ENCODE results near the gene TYSND1.
"Not testable (repeated sequence)": the region's sequence is repeated elsewhere in the genome, so short reads cannot be mapped to it uniquely, and the experiment has no call there.

The TYSND1 gene

GRCh38 chr10:70160798-70161197, 14.3 kb upstream of the TYSND1 start:
- Histone ChIP-seq H3K23ac (ENCODE audit: low read length) (no peak overlapping the region), H3K79me2 (ENCODE audit: control insufficient read depth, insufficient read depth, low read length, poor library complexity) (peaks cover 3% of the 10 kb centered on the region), H3K36me3 (ENCODE audit: control insufficient read depth in 1 of 2, insufficient read depth in 2 of 2, low read length in 2 of 2) (peaks cover 10 to 16% of the 10 kb centered on the region in 2 experiments), H3K4me1 (ENCODE audit: control insufficient read depth in 1 of 2, insufficient read depth in 2 of 2, low read length in 2 of 2) (peaks cover 0 to 2% of the 10 kb centered on the region in 2 experiments), H3K9me3 (ENCODE audit: insufficient read depth, low read depth, low read length) (no peaks in the 10 kb centered on the region), H3K79me1 (ENCODE audit: low read length) (no peaks in the 10 kb centered on the region), H4K91ac (ENCODE audit: low read depth, low read length) (no peak overlapping the region), H3K27ac (ENCODE audit: low read depth, low read length) (no peak overlapping the region), H2AK5ac (ENCODE audit: low read length) (no peak overlapping the region), H2BK5ac (ENCODE audit: low read depth, low read length, poor library complexity) (no peak overlapping the region), H3K9ac (ENCODE audit: low read length) (no peak overlapping the region), H2AFZ (ENCODE audit: insufficient read depth, low read length, poor library complexity) (no peak overlapping the region), H3K4ac (ENCODE audit: low read depth, low read length) (no peak overlapping the region), H2BK120ac (ENCODE audit: insufficient read depth, low read length, poor library complexity) (no peak overlapping the region), H3K14ac (ENCODE audit: low read length) (no peak overlapping the region), H3K27me3 (ENCODE audit: insufficient read depth, low read length) (no peaks in the 10 kb centered on the region), H4K8ac (ENCODE audit: low read depth, low read length) (no peak overlapping the region), H3K4me3 (ENCODE audit: low read depth, low read length) (no peak overlapping the region), H4K12ac (ENCODE audit: low read depth, low read length) (no peak overlapping the region), H3K18ac (ENCODE audit: low read length) (no peak overlapping the region), H3K4me2 (ENCODE audit: low read length) (no peak overlapping the region), H2BK12ac (ENCODE audit: low read length) (no peak overlapping the region)
- no CpG with 5 or more reads among the region's 1 CpG for WGBS (ENCODE audit: extremely low coverage, insufficient coverage, insufficient read length)
- DNase-seq, result no peak

GRCh38 chr10:70159366-70159765, 12.9 kb upstream of the TYSND1 start:
- not testable (repeated sequence) for H2AK5ac ChIP-seq (ENCODE audit: low read length); DNase-seq; H3K79me1 ChIP-seq (ENCODE audit: low read length); H3K4me3 ChIP-seq (ENCODE audit: low read depth, low read length); H4K91ac ChIP-seq (ENCODE audit: low read depth, low read length); H2BK12ac ChIP-seq (ENCODE audit: low read length); H3K4ac ChIP-seq (ENCODE audit: low read depth, low read length); H3K14ac ChIP-seq (ENCODE audit: low read length); H4K12ac ChIP-seq (ENCODE audit: low read depth, low read length); H3K27ac ChIP-seq (ENCODE audit: low read depth, low read length); H2BK120ac ChIP-seq (ENCODE audit: insufficient read depth, low read length, poor library complexity); H3K27me3 ChIP-seq (ENCODE audit: insufficient read depth, low read length); H3K23ac ChIP-seq (ENCODE audit: low read length); H3K79me2 ChIP-seq (ENCODE audit: control insufficient read depth, insufficient read depth, low read length, poor library complexity); H3K9me3 ChIP-seq (ENCODE audit: insufficient read depth, low read depth, low read length); H4K8ac ChIP-seq (ENCODE audit: low read depth, low read length); H3K4me1 ChIP-seq (ENCODE audit: control insufficient read depth in 1 of 2, insufficient read depth in 2 of 2, low read length in 2 of 2); H2AFZ ChIP-seq (ENCODE audit: insufficient read depth, low read length, poor library complexity); H3K9ac ChIP-seq (ENCODE audit: low read length); H2BK5ac ChIP-seq (ENCODE audit: low read depth, low read length, poor library complexity); H3K18ac ChIP-seq (ENCODE audit: low read length); H3K4me2 ChIP-seq (ENCODE audit: low read length)
- H3K36me3 ChIP-seq (ENCODE audit: control insufficient read depth in 1 of 2, insufficient read depth in 2 of 2, low read length in 2 of 2), result peaks cover 12 to 20% of the 10 kb centered on the region in 2 experiments
- no CpG with 5 or more reads among the region's 3 CpGs for WGBS (ENCODE audit: extremely low coverage, insufficient coverage, insufficient read length)

- Histone ChIP-seq H3K4me2 (ENCODE audit: low read length) (no peak overlapping the region), H3K36me3 (ENCODE audit: control insufficient read depth in 1 of 2, insufficient read depth in 2 of 2, low read length in 2 of 2) (peaks cover 13 to 24% of the 10 kb centered on the region in 2 experiments), H4K8ac (ENCODE audit: low read depth, low read length) (no peak overlapping the region), H3K4me3 (ENCODE audit: low read depth, low read length) (no peak overlapping the region), H2BK5ac (ENCODE audit: low read depth, low read length, poor library complexity) (no peak overlapping the region), H2BK120ac (ENCODE audit: insufficient read depth, low read length, poor library complexity) (no peak overlapping the region), H3K4me1 (ENCODE audit: control insufficient read depth in 1 of 2, insufficient read depth in 2 of 2, low read length in 2 of 2) (peaks cover 0 to 2% of the 10 kb centered on the region in 2 experiments), H2AFZ (ENCODE audit: insufficient read depth, low read length, poor library complexity) (no peak overlapping the region), H3K27ac (ENCODE audit: low read depth, low read length) (no peak overlapping the region), H3K14ac (ENCODE audit: low read length) (no peak overlapping the region), H3K79me1 (ENCODE audit: low read length) (no peaks in the 10 kb centered on the region), H3K9me3 (ENCODE audit: insufficient read depth, low read depth, low read length) (no peaks in the 10 kb centered on the region), H4K12ac (ENCODE audit: low read depth, low read length) (no peak overlapping the region), H3K79me2 (ENCODE audit: control insufficient read depth, insufficient read depth, low read length, poor library complexity) (peaks cover 3% of the 10 kb centered on the region), H2BK12ac (ENCODE audit: low read length) (no peak overlapping the region), H3K18ac (ENCODE audit: low read length) (no peak overlapping the region), H2AK5ac (ENCODE audit: low read length) (no peak overlapping the region), H3K27me3 (ENCODE audit: insufficient read depth, low read length) (no peaks in the 10 kb centered on the region), H3K4ac (ENCODE audit: low read depth, low read length) (no peak overlapping the region), H3K9ac (ENCODE audit: low read length) (no peak overlapping the region), H4K91ac (ENCODE audit: low read depth, low read length) (no peak overlapping the region), H3K23ac (ENCODE audit: low read length) (no peak overlapping the region)
- no CpG with 5 or more reads among the region's 2 CpGs for WGBS (ENCODE audit: extremely low coverage, insufficient coverage, insufficient read length)
- DNase-seq, result peak; percentile 34 to 50
Observed at GRCh38 chr10:70158113-70158512, 11.6 kb upstream of the TYSND1 start.

GRCh38 chr10:70155255-70155838, 8.8 kb upstream of the TYSND1 start:
- Histone ChIP-seq H3K14ac (ENCODE audit: low read length) (no peak overlapping the region), H3K9ac (ENCODE audit: low read length) (no peak overlapping the region), H4K91ac (ENCODE audit: low read depth, low read length) (no peak overlapping the region), H3K4me2 (ENCODE audit: low read length) (no peak overlapping the region), H3K23ac (ENCODE audit: low read length) (no peak overlapping the region), H2AFZ (ENCODE audit: insufficient read depth, low read length, poor library complexity) (no peak overlapping the region), H3K9me3 (ENCODE audit: insufficient read depth, low read depth, low read length) (no peaks in the 10 kb centered on the region), H3K4me1 (ENCODE audit: control insufficient read depth in 1 of 2, insufficient read depth in 2 of 2, low read length in 2 of 2) (no peaks in the 10 kb centered on the region), H3K18ac (ENCODE audit: low read length) (no peak overlapping the region), H3K27ac (ENCODE audit: low read depth, low read length) (no peak overlapping the region), H3K36me3 (ENCODE audit: control insufficient read depth in 1 of 2, insufficient read depth in 2 of 2, low read length in 2 of 2) (peaks cover 18 to 34% of the 10 kb centered on the region in 2 experiments), H2AK5ac (ENCODE audit: low read length) (no peak overlapping the region), H2BK12ac (ENCODE audit: low read length) (no peak overlapping the region), H4K8ac (ENCODE audit: low read depth, low read length) (no peak overlapping the region), H3K79me1 (ENCODE audit: low read length) (no peaks in the 10 kb centered on the region), H3K79me2 (ENCODE audit: control insufficient read depth, insufficient read depth, low read length, poor library complexity) (no peaks in the 10 kb centered on the region), H2BK120ac (ENCODE audit: insufficient read depth, low read length, poor library complexity) (no peak overlapping the region), H2BK5ac (ENCODE audit: low read depth, low read length, poor library complexity) (no peak overlapping the region), H3K4me3 (ENCODE audit: low read depth, low read length) (no peak overlapping the region), H3K27me3 (ENCODE audit: insufficient read depth, low read length) (no peaks in the 10 kb centered on the region), H4K12ac (ENCODE audit: low read depth, low read length) (no peak overlapping the region), H3K4ac (ENCODE audit: low read depth, low read length) (no peak overlapping the region)
- no peak for DNase-seq
- no CpG with 5 or more reads among the region's 3 CpGs for WGBS (ENCODE audit: extremely low coverage, insufficient coverage, insufficient read length)
